Activated CD8-positive, alpha-beta memory T cell treated with anti-CD3 and anti-CD28 coated beads, Interleukin-2, amount 50 U/mL, for 24 hours (primary cell): ENCODE measurements around the gene POTED.
"Not testable (repeated sequence)": the region's sequence is repeated elsewhere in the genome, so short reads cannot be mapped to it uniquely, and the experiment has no call there.

Source experiments
- DNase-seq: peaks from one replicate; pipeline ENCODE4 v3.0.0-alpha.2; 2020; ENCODE audit errors: extremely low read depth

POTED gene

GRCh38 chr21:13609477-13609876, at the start of gene POTED:
TSS of gene POTED (plus strand) at chr21:13609777. CDS start at chr21:13610229, 452 bp downstream.
- not testable (repeated sequence) for DNase-seq

DNA sequence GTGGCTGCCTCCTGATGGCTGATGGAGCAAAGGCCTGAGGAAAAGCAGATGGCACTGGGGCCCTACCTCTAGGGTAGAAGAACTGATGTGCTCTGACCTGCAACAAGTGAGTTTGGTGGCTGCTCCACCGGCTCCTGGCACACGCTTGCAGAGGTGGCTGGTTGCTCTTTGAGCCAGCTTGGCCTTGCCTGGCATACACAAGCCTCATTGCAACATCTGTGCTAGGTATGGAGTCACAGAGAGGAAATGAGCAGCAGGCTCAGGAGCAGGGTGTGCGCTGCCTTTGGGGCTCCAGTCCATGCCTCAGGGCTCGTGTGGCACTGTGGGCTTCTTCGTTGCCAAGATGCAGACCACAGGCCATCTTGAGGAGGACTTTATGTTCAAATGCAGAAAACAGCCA, 40.5 kb downstream of the POTED start:
- not testable (repeated sequence) for DNase-seq

DNA sequence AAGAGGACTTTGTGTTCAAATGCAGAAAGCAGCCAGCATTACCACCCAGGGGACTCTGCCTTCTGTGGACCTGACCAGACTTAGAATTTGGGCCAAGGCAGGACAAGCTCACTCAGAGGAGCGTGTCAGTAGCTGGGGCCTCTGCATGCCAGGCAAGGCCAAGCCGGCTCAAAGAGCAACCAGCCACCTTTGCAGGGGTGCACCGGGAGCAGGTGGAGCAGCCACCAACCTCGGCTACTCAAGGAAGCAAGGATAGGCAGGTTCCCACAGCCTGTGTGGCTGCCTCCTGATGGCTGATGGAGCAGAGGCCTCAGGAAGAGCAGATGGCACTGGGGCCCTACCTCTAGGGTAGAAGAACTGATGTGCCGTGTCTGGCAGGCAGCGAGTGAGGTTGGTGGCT, 42.2 kb downstream of the POTED start:
- not testable (repeated sequence) for DNase-seq
